ENCODE measurements around the gene AP5Z1.
A peak's percentile ranks its signal among the peaks of the same experiment; 100 is the strongest.

Gene AP5Z1

GRCh38 chr7:4745971-4746919, 29.2 kb upstream of the AP5Z1 start:
- DNase-seq = no peak

- no peak for DNase-seq
Observed at GRCh38 chr7:4747013-4747412, 28.4 kb upstream of the AP5Z1 start.

GRCh38 chr7:4747746-4748145, 27.7 kb upstream of the AP5Z1 start:
- no peak for DNase-seq

- no peak for DNase-seq
Observed at GRCh38 chr7:4748231-4748681, 27.2 kb upstream of the AP5Z1 start.

- DNase-seq = no peak
Observed at GRCh38 chr7:4749363-4749762, 26.1 kb upstream of the AP5Z1 start.

- no peak for DNase-seq
Observed at GRCh38 chr7:4749798-4750197, 25.6 kb upstream of the AP5Z1 start.

- DNase-seq = no peak
Observed at GRCh38 chr7:4751398-4751947, 23.9 kb upstream of the AP5Z1 start.

GRCh38 chr7:4753598-4754432, 21.6 kb upstream of the AP5Z1 start:
- DNase-seq = peak; percentile 46

- DNase-seq = no peak
Observed at GRCh38 chr7:4754433-4755010, 20.9 kb upstream of the AP5Z1 start.

GRCh38 chr7:4755045-4755444, 20.4 kb upstream of the AP5Z1 start:
- DNase-seq = no peak

GRCh38 chr7:4758111-4758510, 17.3 kb upstream of the AP5Z1 start:
- DNase-seq = no peak

- no peak for DNase-seq
Observed at GRCh38 chr7:4758791-4759190, 16.6 kb upstream of the AP5Z1 start.

GRCh38 chr7:4759211-4759610, 16.2 kb upstream of the AP5Z1 start:
- no peak for DNase-seq

GRCh38 chr7:4760952-4761351, 14.5 kb upstream of the AP5Z1 start:
- no peak for DNase-seq

- DNase-seq = no peak
Observed at GRCh38 chr7:4762121-4763055, 13.0 kb upstream of the AP5Z1 start.

- DNase-seq = no peak
Observed at GRCh38 chr7:4763091-4763793, 12.2 kb upstream of the AP5Z1 start.

- DNase-seq = no peak
Observed at GRCh38 chr7:4763794-4764185, 11.6 kb upstream of the AP5Z1 start.

GRCh38 chr7:4764402-4765007, 10.9 kb upstream of the AP5Z1 start:
- DNase-seq = no peak

- no peak for DNase-seq
Observed at GRCh38 chr7:4765776-4766490, 9.5 kb upstream of the AP5Z1 start.
